ENCODE measurements around the gene POU6F2.
"Not testable (repeated sequence)": the region's sequence is repeated elsewhere in the genome, so short reads cannot be mapped to it uniquely, and the experiment has no call there.

POU6F2 gene

GRCh38 chr7:38992203-38992602 lies 14.5 kb downstream of the POU6F2 start:
- DNase-seq (ENCODE audit: low read depth), result no peak

GRCh38 chr7:39001595-39001994 lies 23.9 kb downstream of the POU6F2 start:
- DNase-seq (ENCODE audit: low read depth), result no peak

GRCh38 chr7:39002755-39003154 lies 25.0 kb downstream of the POU6F2 start:
- no peak for DNase-seq (ENCODE audit: low read depth)

- no peak for DNase-seq (ENCODE audit: low read depth)
These were observed 27.3 kb downstream of the POU6F2 start for GRCh38 chr7:39005036-39005435.

GRCh38 chr7:39005461-39005860 lies 27.8 kb downstream of the POU6F2 start:
- DNase-seq (ENCODE audit: low read depth), result no peak

GRCh38 chr7:39013049-39013939 lies 35.6 kb downstream of the POU6F2 start:
- DNase-seq (ENCODE audit: low read depth), result not testable (repeated sequence)

- no peak for DNase-seq (ENCODE audit: low read depth)
These were observed 38.9 kb downstream of the POU6F2 start for GRCh38 chr7:39016609-39017008.

GRCh38 chr7:39017369-39017915 lies 39.7 kb downstream of the POU6F2 start:
- no peak for DNase-seq (ENCODE audit: low read depth)

GRCh38 chr7:39022796-39023195 lies 45.1 kb downstream of the POU6F2 start:
- DNase-seq (ENCODE audit: low read depth), result no peak

- peak; percentile 48 for DNase-seq (ENCODE audit: low read depth)
These were observed 49.8 kb downstream of the POU6F2 start for GRCh38 chr7:39027491-39027890.

GRCh38 chr7:39033885-39034624 lies 56.3 kb downstream of the POU6F2 start:
- no peak for DNase-seq (ENCODE audit: low read depth)

GRCh38 chr7:39035156-39035555 lies 57.4 kb downstream of the POU6F2 start:
- DNase-seq (ENCODE audit: low read depth), result no peak

- no peak for DNase-seq (ENCODE audit: low read depth)
These were observed 58.2 kb downstream of the POU6F2 start for GRCh38 chr7:39035903-39036302.

GRCh38 chr7:39042670-39043069 lies 65.0 kb downstream of the POU6F2 start:
- DNase-seq (ENCODE audit: low read depth), result no peak

GRCh38 chr7:39043531-39043930 lies 65.8 kb downstream of the POU6F2 start:
- no peak for DNase-seq (ENCODE audit: low read depth)

- no peak for DNase-seq (ENCODE audit: low read depth)
These were observed 66.8 kb downstream of the POU6F2 start for GRCh38 chr7:39044489-39044888.

GRCh38 chr7:39045231-39045630 lies 67.5 kb downstream of the POU6F2 start:
- no peak for DNase-seq (ENCODE audit: low read depth)

- DNase-seq (ENCODE audit: low read depth), result no peak
These were observed 73.6 kb downstream of the POU6F2 start for GRCh38 chr7:39051279-39051678.

- DNase-seq (ENCODE audit: low read depth), result no peak
These were observed 74.0 kb downstream of the POU6F2 start for GRCh38 chr7:39051707-39052106.

- no peak for DNase-seq (ENCODE audit: low read depth)
These were observed 77.0 kb downstream of the POU6F2 start for GRCh38 chr7:39054731-39055130.

GRCh38 chr7:39056153-39056552 lies 78.4 kb downstream of the POU6F2 start:
- DNase-seq (ENCODE audit: low read depth), result no peak

GRCh38 chr7:39062811-39063210 lies 85.1 kb downstream of the POU6F2 start:
- DNase-seq (ENCODE audit: low read depth), result no peak

GRCh38 chr7:39069031-39069430 lies 91.3 kb downstream of the POU6F2 start:
- DNase-seq (ENCODE audit: low read depth), result no peak

All from iris pigment epithelial cell (primary cell).